ENCODE data around the gene TUBA1B.

DNA sequence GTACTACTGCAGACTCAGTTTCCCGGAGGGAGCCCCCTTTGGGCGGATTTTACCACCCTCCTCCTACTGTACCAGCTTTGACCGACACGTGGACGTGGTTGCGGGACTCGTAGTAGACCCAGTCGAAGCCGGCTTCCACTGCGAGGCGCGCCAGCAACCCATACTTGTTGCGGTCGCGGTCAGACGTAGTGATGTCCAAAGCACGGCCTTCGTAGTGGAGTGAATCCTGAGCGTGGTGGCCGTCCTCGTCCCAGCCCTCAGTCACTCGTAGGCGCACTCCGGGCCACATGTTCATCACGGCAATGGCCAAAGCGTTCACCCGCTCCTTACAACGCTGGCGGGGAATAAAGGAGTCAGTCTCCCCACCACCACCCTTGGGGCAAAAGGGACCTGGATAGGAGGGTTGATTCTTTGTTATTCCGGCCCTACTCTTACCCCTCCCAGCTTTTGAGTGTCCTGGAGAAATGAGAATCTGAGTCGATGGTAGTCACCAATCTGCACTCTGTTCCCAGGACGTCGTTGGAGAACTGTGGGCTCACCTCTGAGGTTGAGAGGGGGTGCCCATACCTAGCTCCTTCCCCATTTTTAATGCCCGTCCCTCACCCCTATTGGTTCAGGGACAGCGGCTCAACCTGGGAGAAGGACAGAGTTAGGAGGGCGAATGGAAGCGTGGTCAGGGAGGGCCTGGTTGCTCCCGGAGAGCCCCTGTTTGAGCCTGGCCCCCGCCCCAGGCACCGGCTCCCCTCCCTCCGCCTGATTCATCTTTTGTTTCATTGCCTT, 39.9 kb downstream of the TUBA1B start:
- no peak for TF ChIP-seq CTCF (IDR thresholded peaks at IDR 0.05)
- TF ChIP-seq EZH2 (IDR thresholded peaks at IDR 0.05), result no peak
- no peak for TF ChIP-seq EZH2phosphoT487 (IDR thresholded peaks at IDR 0.05)

All from neural progenitor cell (in vitro differentiated cells).